Measurements from ENCODE around the gene LRRC66. TPM values are rescaled to one million over a fixed set of nuclear protein-coding genes. Genes with fewer than 3 reads are reported as not detected.

The LRRC66 gene
- total and polyA plus RNA-seq, 2 experiments from 2014 or later, result 0.24 TPM; not detected in 1

GRCh38 chr4:52005604-52006273 is 14.4 kb downstream of the LRRC66 start (continued):
- TF ChIP-seq NANOG (IDR thresholded peaks at IDR 0.05; ENCODE audit: borderline replicate concordance) (no peak), CREB1 (CRISPR knock-in tag; IDR thresholded peaks at IDR 0.05; ENCODE audit: low read depth) (no peak), CTCF (conservative IDR thresholded peaks at IDR 0.05; ENCODE audit: low read depth in 2 of 2) (no peak), EZH2phosphoT487 (IDR thresholded peaks at IDR 0.05; ENCODE audit: unreplicated experiment) (no peak), ZNF114 (CRISPR knock-in tag; IDR thresholded peaks at IDR 0.05) (no peak), ETS1 (IDR thresholded peaks at IDR 0.05) (no peak), EZH2 (IDR thresholded peaks at IDR 0.05; ENCODE audit: low read depth, unreplicated experiment) (no peak), STAT1 (IDR thresholded peaks at IDR 0.05; ENCODE audit: unreplicated experiment) (no peak)

GRCh38 chr4:52004414-52004813 is 15.7 kb downstream of the LRRC66 start:
- no peak overlapping the region for H2AFZ ChIP-seq
- Mint-ChIP-seq H3K4me1 (peaks cover 8% of the 10 kb centered on the region), H3K27me3 (ENCODE audit: insufficient read depth, low read depth, poor library complexity) (peaks cover 3% of the 10 kb centered on the region), H3K4me3 (no peak overlapping the region), H3K36me3 (ENCODE audit: low read depth) (no peaks in the 10 kb centered on the region), H3K27ac (no peak overlapping the region), H3K9me3 (no peaks in the 10 kb centered on the region)
- no peak for TF ChIP-seq CREB1 (CRISPR knock-in tag; IDR thresholded peaks at IDR 0.05; ENCODE audit: low read depth)
- no peak for TF ChIP-seq ETS1 (IDR thresholded peaks at IDR 0.05)
- TF ChIP-seq EZH2 (IDR thresholded peaks at IDR 0.05; ENCODE audit: low read depth, unreplicated experiment), result no peak
- no peak for TF ChIP-seq REST (IDR thresholded peaks at IDR 0.05; ENCODE audit: unreplicated experiment)
- TF ChIP-seq STAT1 (IDR thresholded peaks at IDR 0.05; ENCODE audit: unreplicated experiment), result no peak
- TF ChIP-seq ZNF331 (CRISPR knock-in tag; IDR thresholded peaks at IDR 0.05; ENCODE audit: low read depth), result no peak
- no peak for TF ChIP-seq JUNB (IDR thresholded peaks at IDR 0.05; ENCODE audit: unreplicated experiment)
- no peak for TF ChIP-seq POLR2AphosphoS5 (IDR thresholded peaks at IDR 0.05; ENCODE audit: low read depth)
- no peaks in the 10 kb centered on the region for H3K79me2 ChIP-seq (replicated peaks; ENCODE audit: insufficient read depth)
- H3K27me3 ChIP-seq (ENCODE audit: insufficient read depth), result no peaks in the 10 kb centered on the region
- H3K4me1 ChIP-seq (ENCODE audit: insufficient read depth), result peaks cover 6% of the 10 kb centered on the region; the same call in 1 of the 2 replicates
- no peaks in the 10 kb centered on the region for H4K20me1 ChIP-seq (replicated peaks; ENCODE audit: insufficient read depth)
- H3K4me2 ChIP-seq, result no peak overlapping the region
- no peak overlapping the region for H3K27ac ChIP-seq (ENCODE audit: low read depth)
- no peak overlapping the region for H3K4me3 ChIP-seq
- ATAC-seq (no peak), DNase-seq (ENCODE audit: low spot score) (no peak)
- no peaks in the 10 kb centered on the region for H3K9me2 ChIP-seq (ENCODE audit: insufficient read depth)
- H3K36me3 ChIP-seq (ENCODE audit: insufficient read depth), result no peaks in the 10 kb centered on the region
- no peaks in the 10 kb centered on the region for H3F3A ChIP-seq (replicated peaks; ENCODE audit: low read depth)

All from GM23338 (cell line).